MCF 10A (cell line): Measurements from ENCODE around the gene SIAH1. TPM values are rescaled to one million over a fixed set of nuclear protein-coding genes. Genes with fewer than 3 reads are reported as not detected.
A peak's percentile ranks its signal among the peaks of the same experiment; 100 is the strongest.

Experiments used
- Bru-seq: library from RNA; stranded (reverse); fragments of 400-500 nt; gene quantifications from one replicate; lab custom pipeline; 2021; lab: Mats Ljungman, UMichigan
- BruChase-seq, 2 experiments: library from RNA; stranded (reverse); fragments of 400-500 nt; gene quantifications; one replicate each; lab custom pipeline; 2021; lab: Mats Ljungman, UMichigan
- BruUV-seq: library from RNA; stranded (reverse); fragments of 400-500 nt; replicated peaks from 2 replicates; lab custom pipeline; 2021; lab: Mats Ljungman, UMichigan
- CTCF ChIA-PET: fragments of 300-600 bp; sonication (Branson Sonifier 250); formaldehyde crosslinking; extraction: SDS; loops from one replicate; lab custom pipeline; 2021; ENCODE audit warnings: antibody characterized with exemption, inconsistent platforms; lab: Yijun Ruan, JAX
- POLR2A ChIA-PET: fragments of 300-600, 350-650 bp; sonication (Branson Sonifier 250); formaldehyde crosslinking; extraction: SDS; loops from one replicate; lab custom pipeline; 2020; ENCODE audit warnings: antibody characterized with exemption, inconsistent platforms; lab: Yijun Ruan, JAX
- DNase-seq: peaks from one replicate; pipeline ENCODE4 v3.0.0-alpha.2; 2018; ENCODE audit not compliant: unreplicated experiment
- H3K27ac Mint-ChIP-seq: one replicate; pipeline ENCODE4 v1.8.0; 2022; ENCODE audit warnings: mild to moderate bottlenecking, low read depth, mixed read lengths; ENCODE audit not compliant: unreplicated experiment
- H3K27me3 Mint-ChIP-seq: one replicate; pipeline ENCODE4 v1.8.0; 2022; ENCODE audit warnings: mixed read lengths; ENCODE audit not compliant: insufficient read depth, unreplicated experiment
- H3K36me3 Mint-ChIP-seq: one replicate; pipeline ENCODE4 v1.8.0; 2022; ENCODE audit warnings: mild to moderate bottlenecking, moderate library complexity, mixed read lengths; ENCODE audit not compliant: insufficient read depth, unreplicated experiment
- H3K4me1 Mint-ChIP-seq: one replicate; pipeline ENCODE4 v1.8.0; 2022; ENCODE audit warnings: mixed read lengths; ENCODE audit not compliant: insufficient read depth, unreplicated experiment
- H3K4me3 Mint-ChIP-seq: one replicate; pipeline ENCODE4 v1.8.0; 2022; ENCODE audit warnings: mild to moderate bottlenecking, moderate library complexity, mixed read lengths; ENCODE audit not compliant: unreplicated experiment
- H3K9me3 Mint-ChIP-seq: one replicate; pipeline ENCODE4 v1.8.0; 2022; ENCODE audit warnings: mixed read lengths; ENCODE audit not compliant: unreplicated experiment
- CTCF ChIP-seq: fragments of 200-600 bp; IDR thresholded peaks from one replicate; pipeline ENCODE4 v1.8.0; 2022; ENCODE audit warnings: antibody characterized with exemption, mild to moderate bottlenecking; ENCODE audit not compliant: unreplicated experiment
- intact Hi-C: fragments of 100-400 bp; cut with micrococcal nuclease; formaldehyde crosslinking; loops from 2 replicates; pipeline ENCODE4 v1.14.1; 2022
- long read RNA-seq: library from polyadenylated mRNA; stranded (forward); transcript quantifications from one replicate; pipeline ENCODE4 v2.0.0, GENCODE V29; 2022
- total RNA-seq: library from RNA; stranded (reverse); gene quantifications from 2 replicates; pipeline ENCODE4 v1.2.3, GENCODE V29; 2022

Gene SIAH1
- 19.9 and 22.4 TPM in 2 replicates for total RNA-seq
- percentile 94 among the genes with signal in this experiment for Bru-seq, nascent RNA
- percentile 80 among the genes with signal in this experiment for BruChase-seq, experiment 1, labeled RNA remaining after a 6-hour chase
- BruChase-seq, experiment 2, labeled RNA remaining after a 2-hour chase = percentile 92 among the genes with signal in this experiment
- long read RNA-seq, transcript SIAH1-203 (2 exons, 2,147 nt) = major isoform, 52 of 59 reads
- long read RNA-seq, partial matches to known transcripts = 0 of 59 reads
- long read RNA-seq, other reads (novel, unspliced or antisense) = 3 of 59 reads

GRCh38 chr16:48385253-48386150, at the start of gene SIAH1:
SIAH1 (minus strand) TSS chr16:48385413; CDS start chr16:48362428, 22,985 bp downstream.
- intact Hi-C loops = loop anchor here (1.0 to 10.0 kb wide), 2 partner anchors 32 to 59 kb away; no protein-coding TSS in a partner anchor
- Mint-ChIP-seq H3K4me1 (peaks cover 18% of the 10 kb centered on the region), H3K27me3 (no peaks in the 10 kb centered on the region), H3K27ac (peak within 1 kb of the TSS; percentile 94), H3K4me3 (peak within 1 kb of the TSS; percentile 88), H3K36me3 (no peaks in the 10 kb centered on the region), H3K9me3 (no peaks in the 10 kb centered on the region)
- no peak for TF ChIP-seq CTCF
- BruUV-seq = no TSS peak
- ChIA-PET CTCF (interaction anchor here (1.2 kb wide), 1 partner anchor 142 kb away, joined by 8 read pairs; no protein-coding TSS in a partner anchor), POLR2A (interaction anchor here (0.5 to 5.8 kb wide), 22 partner anchors 8 to 272 kb away, joined by 3 to 157 read pairs (median 4); partner anchors contain the start of gene LONP2)
- peak; percentile 83 for DNase-seq

GRCh38 chr16:48434653-48435317, 49.6 kb upstream of the SIAH1 start:
- intact Hi-C loops = no loop called here
- no peak overlapping the region for H3K27ac Mint-ChIP-seq
- BruUV-seq = no TSS peak
- TF ChIP-seq CTCF = no peak
- no peaks in the 10 kb centered on the region for H3K36me3 Mint-ChIP-seq
- H3K27me3 Mint-ChIP-seq = no peaks in the 10 kb centered on the region
- H3K9me3 Mint-ChIP-seq = no peaks in the 10 kb centered on the region
- H3K4me1 Mint-ChIP-seq = peaks cover 9% of the 10 kb centered on the region
- ChIA-PET CTCF (interaction anchor here (0.7 kb wide), 1 partner anchor 12 kb away, joined by 3 read pairs; no protein-coding TSS in a partner anchor), POLR2A (no interaction called here)
- DNase-seq = peak; percentile 38
- no peak overlapping the region for H3K4me3 Mint-ChIP-seq

GRCh38 chr16:48433850-48434530, 48.8 kb upstream of the SIAH1 start:
- Mint-ChIP-seq H3K4me1 (peaks cover 9% of the 10 kb centered on the region), H3K4me3 (no peak overlapping the region), H3K27me3 (no peaks in the 10 kb centered on the region), H3K9me3 (no peaks in the 10 kb centered on the region), H3K36me3 (no peaks in the 10 kb centered on the region), H3K27ac (no peak overlapping the region)
- intact Hi-C loops = no loop called here
- no TSS peak for BruUV-seq
- TF ChIP-seq CTCF = no peak
- ChIA-PET CTCF (no interaction called here), POLR2A (no interaction called here)
- DNase-seq = no peak
